T47D (cell line): ENCODE data around the gene RPL10.
A peak's percentile ranks its signal among the peaks of the same experiment; 100 is the strongest.

Source experiments
- DNase-seq, 2 experiments: peaks; one replicate each; pipeline versions ENCODE4 v3.0.0 to v3.0.0-alpha.2; 2011 to 2012; ENCODE audit warnings: low read depth in 1 of 2, low spot score in 1 of 2
- JUND ChIP-seq: IDR thresholded peaks from 2 replicates; pipeline ENCODE4 v1.6.1; 2012; ENCODE audit warnings: low read depth
- in situ Hi-C: cut with HindIII; loops from 2 replicates; pipeline ENCODE4 v1.10.0; 2016; ENCODE audit warnings: low sequenced_read_pairs, low pct_unique_long_range_greater_than_20kb

The RPL10 gene

GRCh38 chrX:154373340-154374306 lies 24.6 kb upstream of the RPL10 start:
- in situ Hi-C loops, result no loop called here
- peak; percentile 58 to 80 for DNase-seq
- no peak for TF ChIP-seq JUND

GRCh38 chrX:154374313-154375155 lies 23.6 kb upstream of the RPL10 start, which contains the start of gene FLNA:
Gene FLNA, minus strand, starts transcription at chrX:154374634. Its CDS starts 3,389 bp downstream, at chrX:154371245.
- in situ Hi-C loops, result no loop called here
- peak in 1 of 2 experiments; percentile 64 for DNase-seq
- TF ChIP-seq JUND, result no peak

GRCh38 chrX:154375156-154375504 lies 23.0 kb upstream of the RPL10 start:
- TF ChIP-seq JUND, result no peak
- DNase-seq, result peak in 1 of 2 experiments; percentile 64
- in situ Hi-C loops, result no loop called here

- TF ChIP-seq JUND, result no peak
- DNase-seq, result no peak
- in situ Hi-C loops, result no loop called here
Observed at GRCh38 chrX:154376774-154377173, 21.4 kb upstream of the RPL10 start.

GRCh38 chrX:154378059-154378798 lies 19.9 kb upstream of the RPL10 start:
- in situ Hi-C loops, result no loop called here
- DNase-seq, result peak; percentile 46 to 54
- no peak for TF ChIP-seq JUND

- in situ Hi-C loops, result no loop called here
- peak; percentile 63 to 96 for DNase-seq
- TF ChIP-seq JUND, result no peak
Observed at GRCh38 chrX:154378799-154379568, 19.2 kb upstream of the RPL10 start, which contains the start of gene EMD. Gene EMD, plus strand, starts transcription at chrX:154379295. Its CDS starts 190 bp downstream, at chrX:154379485.

GRCh38 chrX:154379569-154379951 lies 18.6 kb upstream of the RPL10 start:
- in situ Hi-C loops, result no loop called here
- no peak for DNase-seq
- TF ChIP-seq JUND, result no peak

- no peak for DNase-seq
- TF ChIP-seq JUND, result no peak
- in situ Hi-C loops, result no loop called here
Observed at GRCh38 chrX:154380153-154380552, 18.0 kb upstream of the RPL10 start.

- no peak for DNase-seq
- in situ Hi-C loops, result no loop called here
- no peak for TF ChIP-seq JUND
Observed at GRCh38 chrX:154380787-154381186, 17.4 kb upstream of the RPL10 start.

- no peak for TF ChIP-seq JUND
- no peak for DNase-seq
- in situ Hi-C loops, result no loop called here
Observed at GRCh38 chrX:154381271-154381670, 16.9 kb upstream of the RPL10 start.

- in situ Hi-C loops, result no loop called here
- DNase-seq, result no peak
- TF ChIP-seq JUND, result no peak
Observed at GRCh38 chrX:154382483-154383069, 15.6 kb upstream of the RPL10 start.
